Neural progenitor cell (in vitro differentiated cells): Measurements from ENCODE around the gene RBM33. TPM values are rescaled to one million over a fixed set of nuclear protein-coding genes. Genes with fewer than 3 reads are reported as not detected.

Source experiments
- DNase-seq: peaks from one replicate; pipeline ENCODE4 v3.0.0-alpha.2; 2016; ENCODE audit warnings: low spot score
- H2AFZ ChIP-seq: fragments of 200-600 bp; sonication (generic); replicated peaks from 2 replicates; pipeline ENCODE4 v1.6.1; 2016; ENCODE audit warnings: antibody characterized with exemption
- H3F3A ChIP-seq: fragments of 200-600 bp; sonication (generic); 2 replicates; pipeline ENCODE4 v1.6.1; 2016; ENCODE audit warnings: antibody characterized with exemption, low read depth
- H3K27ac ChIP-seq: fragments of 200-600 bp; sonication (generic); 2 replicates; pipeline ENCODE4 v1.5.1; 2016; ENCODE audit warnings: mild to moderate bottlenecking
- H3K27me3 ChIP-seq: fragments of 200-600 bp; sonication (generic); 2 replicates; pipeline ENCODE4 v1.6.1; 2016; ENCODE audit warnings: mild to moderate bottlenecking, moderate library complexity
- H3K36me3 ChIP-seq: fragments of 200-600 bp; sonication (generic); 2 replicates; pipeline ENCODE4 v1.5.1; 2016
- H3K4me1 ChIP-seq: fragments of 200-600 bp; sonication (generic); 2 replicates; pipeline ENCODE4 v1.6.1; 2016; ENCODE audit warnings: mixed run types
- H3K4me2 ChIP-seq: fragments of 200-600 bp; sonication (generic); 2 replicates; pipeline ENCODE4 v1.6.1; 2016
- H3K4me3 ChIP-seq: fragments of 200-600 bp; sonication (generic); 2 replicates; pipeline ENCODE4 v1.5.1; 2016
- H3K79me2 ChIP-seq: fragments of 200-600 bp; sonication (generic); 2 replicates; pipeline ENCODE4 v1.6.1; 2016; ENCODE audit warnings: low read depth
- H3K9ac ChIP-seq: fragments of 200-600 bp; sonication (generic); 2 replicates; pipeline ENCODE4 v1.6.1; 2016
- H3K9me3 ChIP-seq: fragments of 200-600 bp; sonication (generic); 2 replicates; pipeline ENCODE4 v1.5.1; 2016; ENCODE audit warnings: low read depth
- H4K20me1 ChIP-seq: fragments of 200-600 bp; sonication (generic); 2 replicates; pipeline ENCODE4 v1.6.1; 2016; ENCODE audit warnings: low read depth
- H3K27ac Mint-ChIP-seq: 3 replicates; pipeline ENCODE4 v1.8.0; 2021; ENCODE audit warnings: mixed read lengths
- H3K27me3 Mint-ChIP-seq: 2 replicates; pipeline ENCODE4 v1.8.0; 2022; ENCODE audit warnings: low read depth, mild to moderate bottlenecking, inconsistent platforms, moderate library complexity, mixed read lengths; ENCODE audit not compliant: insufficient read depth
- H3K36me3 Mint-ChIP-seq: 3 replicates; pipeline ENCODE4 v1.8.0; 2021; ENCODE audit warnings: mixed read lengths
- H3K4me1 Mint-ChIP-seq: 3 replicates; pipeline ENCODE4 v1.8.0; 2021; ENCODE audit warnings: mixed read lengths
- H3K4me3 Mint-ChIP-seq: 3 replicates; pipeline ENCODE4 v1.8.0; 2021; ENCODE audit warnings: mild to moderate bottlenecking, moderate library complexity, mixed read lengths
- H3K9me3 Mint-ChIP-seq: 3 replicates; pipeline ENCODE4 v1.8.0; 2020; ENCODE audit warnings: mixed read lengths
- CTCF ChIP-seq: fragments of 200-600 bp; sonication (generic); IDR thresholded peaks from 2 replicates; pipeline ENCODE4 v1.5.1; 2017; ENCODE audit warnings: antibody characterized with exemption, mild to moderate bottlenecking
- EZH2 ChIP-seq: fragments of 200-600 bp; sonication (generic); IDR thresholded peaks from 2 replicates; pipeline ENCODE4 v1.6.1; 2017; ENCODE audit warnings: antibody characterized with exemption, mild to moderate bottlenecking, moderate library complexity
- EZH2phosphoT487 ChIP-seq: fragments of 200-600 bp; sonication (generic); IDR thresholded peaks from 2 replicates; pipeline ENCODE4 v1.6.1; 2017; ENCODE audit warnings: antibody characterized with exemption
- total RNA-seq: library from RNA; depleted of rRNA; stranded (reverse); fragments of >200 nt; gene quantifications from 2 replicates; pipeline ENCODE4 v1.2.3, GENCODE V29; 2015; ENCODE audit warnings: low replicate concordance

Gene RBM33
- total RNA-seq, 1 donor from 2014 or later = 48.6 TPM

- Histone ChIP-seq H3K27me3 (no peaks in the 10 kb centered on the region), H3K27ac (no peak overlapping the region), H3F3A (no peaks in the 10 kb centered on the region), H2AFZ (no peak overlapping the region), H3K79me2 (peaks cover 59% of the 10 kb centered on the region), H3K4me2 (no peak overlapping the region), H3K9ac (no peak overlapping the region), H3K4me1 (no peaks in the 10 kb centered on the region), H3K4me3 (no peak overlapping the region), H3K36me3 (peaks cover 12% of the 10 kb centered on the region), H4K20me1 (peaks cover 62% of the 10 kb centered on the region), H3K9me3 (no peaks in the 10 kb centered on the region)
- Mint-ChIP-seq H3K27ac (no peak overlapping the region), H3K9me3 (no peaks in the 10 kb centered on the region), H3K4me1 (no peaks in the 10 kb centered on the region), H3K36me3 (peaks cover 32% of the 10 kb centered on the region), H3K27me3 (no peaks in the 10 kb centered on the region), H3K4me3 (no peak overlapping the region)
- no peak for DNase-seq
- TF ChIP-seq EZH2phosphoT487 = no peak
- TF ChIP-seq EZH2 = no peak
- no peak for TF ChIP-seq CTCF
Measured at GRCh38 chr7:155717010-155717744, 72.7 kb downstream of the RBM33 start.

- Mint-ChIP-seq H3K27ac (no peak overlapping the region), H3K27me3 (no peaks in the 10 kb centered on the region), H3K9me3 (no peaks in the 10 kb centered on the region), H3K4me1 (no peaks in the 10 kb centered on the region), H3K36me3 (peaks cover 15% of the 10 kb centered on the region), H3K4me3 (no peak overlapping the region)
- Histone ChIP-seq H3K27me3 (no peaks in the 10 kb centered on the region), H3K4me1 (no peaks in the 10 kb centered on the region), H3K9ac (no peak overlapping the region), H3K36me3 (peaks cover 10% of the 10 kb centered on the region), H3K4me3 (no peak overlapping the region), H3K79me2 (peaks cover 53% of the 10 kb centered on the region), H2AFZ (no peak overlapping the region), H4K20me1 (peaks cover 50% of the 10 kb centered on the region), H3K27ac (no peak overlapping the region), H3F3A (no peaks in the 10 kb centered on the region), H3K9me3 (no peaks in the 10 kb centered on the region), H3K4me2 (no peak overlapping the region)
- no peak for DNase-seq
- no peak for TF ChIP-seq EZH2
- no peak for TF ChIP-seq CTCF
- TF ChIP-seq EZH2phosphoT487 = no peak
Measured at GRCh38 chr7:155721056-155721455, 76.6 kb downstream of the RBM33 start.

GRCh38 chr7:155722118-155722517 lies 77.7 kb downstream of the RBM33 start:
- no peak for DNase-seq
- H3K27ac ChIP-seq = no peak overlapping the region
- no peak overlapping the region for H3K9ac ChIP-seq
- H2AFZ ChIP-seq = no peak overlapping the region
- H3K79me2 ChIP-seq = peaks cover 64% of the 10 kb centered on the region
- peaks cover 9% of the 10 kb centered on the region for H3K36me3 Mint-ChIP-seq
- H3K27me3 Mint-ChIP-seq = no peaks in the 10 kb centered on the region
- no peaks in the 10 kb centered on the region for H3K27me3 ChIP-seq
- H3K4me1 ChIP-seq = no peaks in the 10 kb centered on the region
- TF ChIP-seq EZH2 (no peak), EZH2phosphoT487 (no peak), CTCF (no peak)
- H3K9me3 Mint-ChIP-seq = no peaks in the 10 kb centered on the region
- H4K20me1 ChIP-seq = peaks cover 60% of the 10 kb centered on the region
- H3K36me3 ChIP-seq = peaks cover 10% of the 10 kb centered on the region
- H3K4me1 Mint-ChIP-seq = no peaks in the 10 kb centered on the region
- H3F3A ChIP-seq = no peaks in the 10 kb centered on the region
- H3K4me3 ChIP-seq = no peak overlapping the region
- H3K4me2 ChIP-seq = no peak overlapping the region
- no peak overlapping the region for H3K4me3 Mint-ChIP-seq
- no peak overlapping the region for H3K27ac Mint-ChIP-seq
- H3K9me3 ChIP-seq = no peaks in the 10 kb centered on the region
